ENCODE data around the gene LDLRAD4.

- no peak for TF ChIP-seq CTCF (IDR thresholded peaks at IDR 0.05; ENCODE audit: insufficient read depth, low read length, poor library complexity, severe bottlenecking)
- no peak for TF ChIP-seq EZH2phosphoT487 (conservative IDR thresholded peaks at IDR 0.05; ENCODE audit: low read length)
These were observed 181.0 kb downstream of the LDLRAD4 start for GRCh38 chr18:13399511-13399910.

Measured in SU-DHL-6 (cell line).